SK-N-SH (cell line): Measurements from ENCODE around the gene C19orf73. TPM values are rescaled to one million over a fixed set of nuclear protein-coding genes. Genes with fewer than 3 reads are reported as not detected.

Source experiments
- CTCF ChIA-PET: fragments of 300-600, 350-600 bp; formaldehyde crosslinking; extraction: SDS; loops from one replicate; lab custom pipeline; 2021; lab: Yijun Ruan, JAX
- POLR2A ChIA-PET: fragments of 350-600 bp; sonication (Branson Sonifier 250); formaldehyde crosslinking; extraction: SDS; loops from one replicate; lab custom pipeline; 2020; ENCODE audit warnings: antibody characterized with exemption, inconsistent platforms; lab: Yijun Ruan, JAX
- DNase-seq: peaks from one replicate; pipeline ENCODE4 v3.0.0; 2012
- H2AFZ ChIP-seq: fragments of 200-600 bp; sonication (generic); 2 replicates; pipeline ENCODE4 v1.8.1; 2016; ENCODE audit warnings: antibody characterized with exemption, mild to moderate bottlenecking, low read depth
- H3F3A ChIP-seq: fragments of 200-600 bp; sonication (generic); replicated peaks from 2 replicates; pipeline ENCODE3; 2016; ENCODE audit warnings: antibody characterized with exemption, mild to moderate bottlenecking; ENCODE audit not compliant: insufficient read depth
- H3K27ac ChIP-seq, 2 experiments: fragments of 200-500 bp in 1 of 2; fragments of 200-600 bp in 1 of 2; sonication (Bioruptor generic) in 1 of 2; sonication (generic), shearing (Covaris generic) in 1 of 2; 2 replicates each; pipeline versions ENCODE4 v1.5.1 to v1.6.1; 2014 to 2016; ENCODE audit warnings: low read depth in 2 of 2, inconsistent platforms in 1 of 2, low read length in 1 of 2, mild to moderate bottlenecking in 1 of 2, mixed read lengths in 1 of 2
- H3K27me3 ChIP-seq: fragments of 200-600 bp; sonication (generic), shearing (Covaris generic); 2 replicates; pipeline ENCODE4 v1.6.1; 2016; ENCODE audit warnings: mixed run types; ENCODE audit not compliant: insufficient read depth
- H3K36me3 ChIP-seq, 2 experiments: fragments of 200-500 bp in 1 of 2; fragments of 200-600 bp in 1 of 2; sonication (Bioruptor generic) in 1 of 2; sonication (generic) in 1 of 2; replicated peaks in 1 of 2; 2 replicates each; pipeline versions ENCODE3 to v1.5.1; 2014 to 2016; ENCODE audit warnings: low read length in 1 of 2, mild to moderate bottlenecking in 1 of 2; ENCODE audit not compliant: insufficient read depth in 2 of 2, control insufficient read depth in 1 of 2
- H3K4me1 ChIP-seq, 2 experiments: fragments of 200-500 bp in 1 of 2; fragments of 200-600 bp in 1 of 2; sonication (Bioruptor generic) in 1 of 2; sonication (generic), shearing (Covaris generic) in 1 of 2; 2 replicates each; pipeline versions ENCODE4 v1.5.1 to v1.6.1; 2014 to 2016; ENCODE audit warnings: low read depth in 1 of 2, low read length in 1 of 2, mixed run types in 1 of 2; ENCODE audit not compliant: insufficient read depth in 2 of 2, control insufficient read depth in 1 of 2
- H3K4me2 ChIP-seq: fragments of 200-600 bp; sonication (generic), shearing (Covaris generic); 2 replicates; pipeline ENCODE4 v1.6.1; 2017; ENCODE audit warnings: mixed run types
- H3K4me3 ChIP-seq, 2 experiments: fragments of 200-500 bp in 1 of 2; fragments of 200-600 bp in 1 of 2; sonication (Bioruptor generic) in 1 of 2; sonication (generic), shearing (Covaris generic) in 1 of 2; 2 replicates each; pipeline versions ENCODE4 v1.5.1 to v1.8.1; 2014 to 2016; ENCODE audit warnings: low read depth in 2 of 2, inconsistent platforms in 1 of 2, low read length in 1 of 2, mild to moderate bottlenecking in 1 of 2, mixed read lengths in 1 of 2, moderate library complexity in 1 of 2
- H3K79me2 ChIP-seq: fragments of 200-600 bp; sonication (generic); 2 replicates; pipeline ENCODE4 v1.8.1; 2017; ENCODE audit warnings: mild to moderate bottlenecking; ENCODE audit not compliant: insufficient read depth
- H3K9ac ChIP-seq: fragments of 200-600 bp; sonication (generic); 2 replicates; pipeline ENCODE4 v1.6.1; 2017; ENCODE audit warnings: mixed run types
- H3K9me2 ChIP-seq: fragments of 200-600 bp; sonication (generic); 2 replicates; pipeline ENCODE4 v1.6.1; 2017; ENCODE audit warnings: mixed run types
- H3K9me3 ChIP-seq: fragments of 200-600 bp; sonication (generic); 2 replicates; pipeline ENCODE4 v1.6.1; 2017; ENCODE audit warnings: mixed run types, mild to moderate bottlenecking, moderate library complexity
- H4K20me1 ChIP-seq: fragments of 200-600 bp; sonication (generic); 2 replicates; pipeline ENCODE4 v1.6.1; 2017; ENCODE audit warnings: mild to moderate bottlenecking, mixed run types; ENCODE audit not compliant: insufficient read depth
- CHD2 ChIP-seq: fragments of 150-350 bp; IDR thresholded peaks from 2 replicates; pipeline ENCODE4 v1.6.1; 2018; ENCODE audit warnings: low read length; ENCODE audit not compliant: partially characterized antibody
- ELF1 ChIP-seq: IDR thresholded peaks from 2 replicates; pipeline ENCODE4 v1.4.0; 2012
- EZH2phosphoT487 ChIP-seq: fragments of 200-600 bp; sonication (generic); IDR thresholded peaks from 2 replicates; pipeline ENCODE4 v1.6.1; 2017; ENCODE audit warnings: low read depth, mixed run types, mild to moderate bottlenecking, antibody characterized with exemption, moderate library complexity, borderline replicate concordance
- FOSL2 ChIP-seq: IDR thresholded peaks from 2 replicates; pipeline ENCODE4 v1.4.0; 2012; ENCODE audit warnings: low read depth, mild to moderate bottlenecking, moderate library complexity, borderline replicate concordance
- FOXM1 ChIP-seq: IDR thresholded peaks from 2 replicates; pipeline ENCODE4 v1.4.0; 2012; ENCODE audit warnings: low read depth, mild to moderate bottlenecking
- IRF3 ChIP-seq: fragments of 150-350 bp; IDR thresholded peaks from 2 replicates; pipeline ENCODE4 v1.6.1; 2016; ENCODE audit warnings: mild to moderate bottlenecking, low read depth, low read length
- JUND ChIP-seq: IDR thresholded peaks from 2 replicates; pipeline ENCODE4 v1.4.0; 2012
- MXI1 ChIP-seq: IDR thresholded peaks from 2 replicates; pipeline ENCODE4 v1.6.1; 2012; ENCODE audit warnings: mild to moderate bottlenecking, low read depth, low read length, improper control_type of control experiment
- NRF1 ChIP-seq: IDR thresholded peaks from 2 replicates; pipeline ENCODE4 v1.6.1; 2012; ENCODE audit warnings: low read depth, mild to moderate bottlenecking, low read length
- POLR2AphosphoS5 ChIP-seq: IDR thresholded peaks from 2 replicates; pipeline ENCODE4 v1.6.1; 2012; ENCODE audit warnings: low read depth, low read length
- RCOR1 ChIP-seq: fragments of 150-350 bp; IDR thresholded peaks from 2 replicates; pipeline ENCODE4 v1.6.1; 2017; ENCODE audit warnings: antibody characterized with exemption, low read length
- RXRA ChIP-seq: IDR thresholded peaks from 2 replicates; pipeline ENCODE4 v1.4.0; 2012; ENCODE audit warnings: low read depth, mild to moderate bottlenecking, borderline replicate concordance
- SIN3A ChIP-seq: IDR thresholded peaks from 2 replicates; pipeline ENCODE4 v1.6.1; 2012; ENCODE audit warnings: low read depth, mild to moderate bottlenecking, low read length, moderate library complexity, borderline replicate concordance
- SMC3 ChIP-seq: IDR thresholded peaks from 2 replicates; pipeline ENCODE4 v1.6.1; 2012; ENCODE audit warnings: low read depth, low read length, improper control_type of control experiment
- TAF1 ChIP-seq: IDR thresholded peaks from 2 replicates; pipeline ENCODE4 v1.6.1; 2012; ENCODE audit warnings: low read depth, mild to moderate bottlenecking, low read length, moderate library complexity, borderline replicate concordance
- TCF12 ChIP-seq: IDR thresholded peaks from 2 replicates; pipeline ENCODE4 v1.4.0; 2012
- USF2 ChIP-seq: fragments of 150-350 bp; IDR thresholded peaks from 2 replicates; pipeline ENCODE4 v1.6.1; 2017; ENCODE audit warnings: antibody characterized with exemption, low read length, low read depth, borderline replicate concordance
- WGBS: methylation state at CpG from one replicate; pipeline ENCODE4 v1.1.6; 2017; ENCODE audit warnings: low lambda C conversion rate; 5-methylcytosine and 5-hydroxymethylcytosine counted together
- polyA plus RNA-seq, 3 experiments: library from polyadenylated mRNA; depleted of rRNA; stranded (reverse); fragments of >200 nt; gene quantifications; 2 replicates each; pipeline ENCODE4 v1.2.3, GENCODE V29; 2012
- TF ChIP-seq, protein P1 (sequence below): IDR thresholded peaks from 2 replicates; pipeline ENCODE4 v1.4.0; 2012; ENCODE audit warnings: low read depth
- TF ChIP-seq, protein P2 (sequence below): fragments of 200-600 bp; sonication (generic); IDR thresholded peaks from 2 replicates; pipeline ENCODE4 v1.6.1; 2017; ENCODE audit warnings: antibody characterized with exemption, mild to moderate bottlenecking, moderate library complexity

The C19orf73 gene
- polyA plus RNA-seq, 1 of the 3 experiments (the other 2 are of a cell fraction) = 3.0 TPM

GRCh38 chr19:49070416-49070815 is 48.5 kb downstream of the C19orf73 start:
- CTCF ChIA-PET = interaction anchor here (1.1 to 2.6 kb wide), 5 partner anchors 10 to 155 kb away, joined by 5 to 14 read pairs (median 6); no protein-coding TSS in a partner anchor
- Histone ChIP-seq H3K4me2 (no peak overlapping the region), H3F3A (peaks cover 14% of the 10 kb centered on the region), H3K36me3 (no peaks in the 10 kb centered on the region), H2AFZ (no peak overlapping the region), H3K9ac (no peak overlapping the region), H3K4me1 (no peaks in the 10 kb centered on the region; a peak in 1 of 4 replicates), H3K79me2 (no peaks in the 10 kb centered on the region), H4K20me1 (no peaks in the 10 kb centered on the region), H3K9me3 (no peaks in the 10 kb centered on the region), H3K27ac (no peak overlapping the region), H3K27me3 (peaks cover 8% of the 10 kb centered on the region; the same call in 1 of the 2 replicates), H3K9me2 (no peaks in the 10 kb centered on the region), H3K4me3 (no peak overlapping the region)
- DNase-seq = no peak
- POLR2A ChIA-PET = no interaction called here
- 87% methylated on average over 21 of the region's 21 CpGs for WGBS
- TF ChIP-seq CHD2 = no peak
- TF ChIP-seq MXI1 = no peak
- no peak for TF ChIP-seq NRF1
- no peak for TF ChIP-seq EZH2phosphoT487
- no peak for TF ChIP-seq IRF3
- no peak for TF ChIP-seq FOSL2
- no peak for TF ChIP-seq FOXM1
- no peak for TF ChIP-seq RXRA
- TF ChIP-seq, protein P1, sequence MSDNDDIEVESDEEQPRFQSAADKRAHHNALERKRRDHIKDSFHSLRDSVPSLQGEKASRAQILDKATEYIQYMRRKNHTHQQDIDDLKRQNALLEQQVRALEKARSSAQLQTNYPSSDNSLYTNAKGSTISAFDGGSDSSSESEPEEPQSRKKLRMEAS = no peak
- no peak for TF ChIP-seq SMC3
- TF ChIP-seq TAF1 = no peak
- no peak for TF ChIP-seq RCOR1
- TF ChIP-seq, protein P2, sequence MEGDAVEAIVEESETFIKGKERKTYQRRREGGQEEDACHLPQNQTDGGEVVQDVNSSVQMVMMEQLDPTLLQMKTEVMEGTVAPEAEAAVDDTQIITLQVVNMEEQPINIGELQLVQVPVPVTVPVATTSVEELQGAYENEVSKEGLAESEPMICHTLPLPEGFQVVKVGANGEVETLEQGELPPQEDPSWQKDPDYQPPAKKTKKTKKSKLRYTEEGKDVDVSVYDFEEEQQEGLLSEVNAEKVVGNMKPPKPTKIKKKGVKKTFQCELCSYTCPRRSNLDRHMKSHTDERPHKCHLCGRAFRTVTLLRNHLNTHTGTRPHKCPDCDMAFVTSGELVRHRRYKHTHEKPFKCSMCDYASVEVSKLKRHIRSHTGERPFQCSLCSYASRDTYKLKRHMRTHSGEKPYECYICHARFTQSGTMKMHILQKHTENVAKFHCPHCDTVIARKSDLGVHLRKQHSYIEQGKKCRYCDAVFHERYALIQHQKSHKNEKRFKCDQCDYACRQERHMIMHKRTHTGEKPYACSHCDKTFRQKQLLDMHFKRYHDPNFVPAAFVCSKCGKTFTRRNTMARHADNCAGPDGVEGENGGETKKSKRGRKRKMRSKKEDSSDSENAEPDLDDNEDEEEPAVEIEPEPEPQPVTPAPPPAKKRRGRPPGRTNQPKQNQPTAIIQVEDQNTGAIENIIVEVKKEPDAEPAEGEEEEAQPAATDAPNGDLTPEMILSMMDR = no peak
- TF ChIP-seq TCF12 = no peak
- TF ChIP-seq SIN3A = no peak
- TF ChIP-seq POLR2AphosphoS5 = no peak
- TF ChIP-seq USF2 = no peak
- no peak for TF ChIP-seq ELF1
- TF ChIP-seq JUND = no peak
- TF ChIP-seq, all 33 proteins: peak for 0
